Astrocyte (in vitro differentiated cells and primary cell): ENCODE data around the gene ATP11C. TPM values are rescaled to one million over a fixed set of nuclear protein-coding genes. Genes with fewer than 3 reads are reported as not detected.
A peak's percentile ranks its signal among the peaks of the same experiment; 100 is the strongest.

Experiments
- DNase-seq: peaks from one replicate; pipeline ENCODE4 v3.0.0-alpha.2; 2010; ENCODE audit warnings: low read depth
- FAIRE-seq: peaks from 2 replicates; lab custom pipeline; 2011; peaks lifted over from hg19 to GRCh38; lab: Jason Lieb, UNC
- H2AFZ ChIP-seq: 2 replicates; pipeline ENCODE4 v1.6.0; 2012; ENCODE audit warnings: low read depth, low read length, inconsistent platforms
- H3K27ac ChIP-seq: 2 replicates; pipeline ENCODE4 v1.5.1; 2011; ENCODE audit warnings: low read depth, low read length, inconsistent platforms
- H3K27me3 ChIP-seq: 2 replicates; pipeline ENCODE4 v1.6.0; 2011; ENCODE audit warnings: low read length, inconsistent platforms; ENCODE audit not compliant: insufficient read depth
- H3K36me3 ChIP-seq: 2 replicates; pipeline ENCODE4 v1.5.1; 2011; ENCODE audit warnings: low read length, inconsistent platforms; ENCODE audit not compliant: insufficient read depth
- H3K4me1 ChIP-seq: 2 replicates; pipeline ENCODE4 v1.5.1; 2011; ENCODE audit warnings: low read length, inconsistent platforms; ENCODE audit not compliant: insufficient read depth
- H3K4me2 ChIP-seq: 2 replicates; pipeline ENCODE4 v1.6.0; 2012; ENCODE audit warnings: low read length, inconsistent platforms
- H3K4me3 ChIP-seq: 2 replicates; pipeline ENCODE4 v1.5.1; 2011; ENCODE audit warnings: low read depth, mild to moderate bottlenecking, low read length, inconsistent platforms; ENCODE audit not compliant: insufficient read depth
- H3K79me2 ChIP-seq: 2 replicates; pipeline ENCODE4 v1.6.0; 2012; ENCODE audit warnings: mild to moderate bottlenecking, low read length, inconsistent platforms; ENCODE audit not compliant: insufficient read depth
- H3K9ac ChIP-seq: 2 replicates; pipeline ENCODE4 v1.6.0; 2012; ENCODE audit warnings: mild to moderate bottlenecking, low read length, inconsistent platforms
- H3K9me3 ChIP-seq: 2 replicates; pipeline ENCODE4 v1.5.1; 2012; ENCODE audit warnings: low read depth, mild to moderate bottlenecking, low read length, inconsistent platforms; ENCODE audit not compliant: insufficient read depth
- H4K20me1 ChIP-seq: 2 replicates; pipeline ENCODE4 v1.6.0; 2012; ENCODE audit warnings: low read length, inconsistent platforms; ENCODE audit not compliant: insufficient read depth
- H3K27ac Mint-ChIP-seq: one replicate; pipeline ENCODE4 v1.8.0; 2021; ENCODE audit warnings: mild to moderate bottlenecking, mixed read lengths; ENCODE audit not compliant: unreplicated experiment
- H3K27me3 Mint-ChIP-seq: one replicate; pipeline ENCODE4 v1.8.0; 2021; ENCODE audit warnings: low read depth, mixed read lengths; ENCODE audit not compliant: unreplicated experiment
- H3K36me3 Mint-ChIP-seq: one replicate; pipeline ENCODE4 v1.8.0; 2021; ENCODE audit warnings: low read depth, mixed read lengths; ENCODE audit not compliant: unreplicated experiment
- H3K4me1 Mint-ChIP-seq: one replicate; pipeline ENCODE4 v1.8.0; 2021; ENCODE audit warnings: low read depth, mixed read lengths; ENCODE audit not compliant: unreplicated experiment
- H3K4me3 Mint-ChIP-seq: one replicate; pipeline ENCODE4 v1.8.0; 2021; ENCODE audit warnings: mild to moderate bottlenecking, moderate library complexity, mixed read lengths; ENCODE audit not compliant: unreplicated experiment
- H3K9me3 Mint-ChIP-seq: one replicate; pipeline ENCODE4 v1.8.0; 2021; ENCODE audit warnings: mild to moderate bottlenecking, mixed read lengths; ENCODE audit not compliant: unreplicated experiment
- EZH2 ChIP-seq: IDR thresholded peaks from 2 replicates; pipeline ENCODE4 v1.6.1; 2012; ENCODE audit warnings: mild to moderate bottlenecking, low read length, inconsistent platforms; ENCODE audit not compliant: insufficient read depth
- total RNA-seq: library from RNA; stranded (reverse); gene quantifications from 2 replicates; pipeline ENCODE4 v1.2.1, GENCODE V29; 2021
- TF ChIP-seq, protein P1 (sequence below): IDR thresholded peaks from 2 replicates; pipeline ENCODE4 v1.5.1; 2011; ENCODE audit warnings: low read depth, mild to moderate bottlenecking, inconsistent platforms, low read length, moderate library complexity; ENCODE audit not compliant: insufficient read depth

Gene ATP11C
- total RNA-seq, 1 donor from 2014 or later: 24.6 TPM

- Histone ChIP-seq H3K27ac (no peak overlapping the region), H3K9me3 (no peaks in the 10 kb centered on the region), H3K36me3 (no peaks in the 10 kb centered on the region), H3K4me1 (no peaks in the 10 kb centered on the region), H3K27me3 (no peaks in the 10 kb centered on the region), H2AFZ (no peak overlapping the region), H3K9ac (no peak overlapping the region), H4K20me1 (peaks cover 21% of the 10 kb centered on the region), H3K4me3 (no peak overlapping the region), H3K4me2 (no peak overlapping the region), H3K79me2 (peaks cover 51% of the 10 kb centered on the region)
- DNase-seq (no peak), FAIRE-seq (no peak)
- H3K36me3 Mint-ChIP-seq: no peaks in the 10 kb centered on the region
- no peak overlapping the region for H3K4me3 Mint-ChIP-seq
- no peaks in the 10 kb centered on the region for H3K9me3 Mint-ChIP-seq
- H3K4me1 Mint-ChIP-seq: no peaks in the 10 kb centered on the region
- TF ChIP-seq, protein P1, sequence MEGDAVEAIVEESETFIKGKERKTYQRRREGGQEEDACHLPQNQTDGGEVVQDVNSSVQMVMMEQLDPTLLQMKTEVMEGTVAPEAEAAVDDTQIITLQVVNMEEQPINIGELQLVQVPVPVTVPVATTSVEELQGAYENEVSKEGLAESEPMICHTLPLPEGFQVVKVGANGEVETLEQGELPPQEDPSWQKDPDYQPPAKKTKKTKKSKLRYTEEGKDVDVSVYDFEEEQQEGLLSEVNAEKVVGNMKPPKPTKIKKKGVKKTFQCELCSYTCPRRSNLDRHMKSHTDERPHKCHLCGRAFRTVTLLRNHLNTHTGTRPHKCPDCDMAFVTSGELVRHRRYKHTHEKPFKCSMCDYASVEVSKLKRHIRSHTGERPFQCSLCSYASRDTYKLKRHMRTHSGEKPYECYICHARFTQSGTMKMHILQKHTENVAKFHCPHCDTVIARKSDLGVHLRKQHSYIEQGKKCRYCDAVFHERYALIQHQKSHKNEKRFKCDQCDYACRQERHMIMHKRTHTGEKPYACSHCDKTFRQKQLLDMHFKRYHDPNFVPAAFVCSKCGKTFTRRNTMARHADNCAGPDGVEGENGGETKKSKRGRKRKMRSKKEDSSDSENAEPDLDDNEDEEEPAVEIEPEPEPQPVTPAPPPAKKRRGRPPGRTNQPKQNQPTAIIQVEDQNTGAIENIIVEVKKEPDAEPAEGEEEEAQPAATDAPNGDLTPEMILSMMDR: no peak
- TF ChIP-seq EZH2: no peak
- H3K27me3 Mint-ChIP-seq: no peaks in the 10 kb centered on the region
- no peak overlapping the region for H3K27ac Mint-ChIP-seq
These were observed 12.5 kb downstream of the ATP11C start for GRCh38 chrX:139920316-139920715.

DNA sequence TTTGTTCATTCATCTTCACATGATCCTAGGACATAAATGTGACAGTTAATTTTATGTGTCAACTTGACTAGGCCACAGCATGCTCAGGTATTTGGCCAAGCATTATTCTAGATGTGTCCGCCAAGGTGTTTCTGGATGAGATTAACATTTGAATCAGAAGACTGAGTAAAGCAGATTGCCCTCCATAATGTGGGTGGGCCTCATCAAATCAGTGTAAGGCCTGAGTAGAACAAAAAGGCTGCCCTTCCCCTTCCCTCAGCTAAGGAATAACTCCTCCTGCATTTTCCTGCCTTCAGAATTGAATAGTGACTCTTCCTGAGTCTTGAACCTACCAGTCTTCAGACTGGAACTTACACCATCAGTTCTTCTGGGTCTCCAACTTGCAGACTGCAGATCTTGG, 18.4 kb downstream of the ATP11C start:
- H4K20me1 ChIP-seq: no peaks in the 10 kb centered on the region
- H3K4me2 ChIP-seq: no peak overlapping the region
- no peaks in the 10 kb centered on the region for H3K4me1 ChIP-seq
- H3K27me3 ChIP-seq: no peaks in the 10 kb centered on the region
- H3K27me3 Mint-ChIP-seq: no peaks in the 10 kb centered on the region
- H3K27ac ChIP-seq: no peak overlapping the region
- no peaks in the 10 kb centered on the region for H3K9me3 Mint-ChIP-seq
- DNase-seq (no peak), FAIRE-seq (no peak)
- peaks cover 41% of the 10 kb centered on the region for H3K79me2 ChIP-seq
- H3K9me3 ChIP-seq: no peaks in the 10 kb centered on the region
- no peak overlapping the region for H3K4me3 ChIP-seq
- no peak overlapping the region for H3K27ac Mint-ChIP-seq
- peaks cover 5% of the 10 kb centered on the region for H3K4me1 Mint-ChIP-seq
- no peak overlapping the region for H3K9ac ChIP-seq
- no peak overlapping the region for H2AFZ ChIP-seq
- H3K4me3 Mint-ChIP-seq: no peak overlapping the region
- H3K36me3 ChIP-seq: no peaks in the 10 kb centered on the region
- H3K36me3 Mint-ChIP-seq: no peaks in the 10 kb centered on the region
- no peak for TF ChIP-seq EZH2
- TF ChIP-seq, protein P1: no peak

- TF ChIP-seq, protein P1: no peak
- no peak for TF ChIP-seq EZH2
- no peaks in the 10 kb centered on the region for H3K9me3 ChIP-seq
- DNase-seq: no peak
- H3K4me1 ChIP-seq: no peaks in the 10 kb centered on the region
- H3K4me3 ChIP-seq: no peak overlapping the region
- H3K36me3 ChIP-seq: no peaks in the 10 kb centered on the region
- no peak overlapping the region for H3K4me3 Mint-ChIP-seq
- H3K4me2 ChIP-seq: no peak overlapping the region
- H3K36me3 Mint-ChIP-seq: no peaks in the 10 kb centered on the region
- H3K9me3 Mint-ChIP-seq: no peaks in the 10 kb centered on the region
- no peak overlapping the region for H3K9ac ChIP-seq
- H4K20me1 ChIP-seq: peaks cover 15% of the 10 kb centered on the region
- no peak overlapping the region for H2AFZ ChIP-seq
- H3K79me2 ChIP-seq: peaks cover 46% of the 10 kb centered on the region
- peak; percentile 72 for FAIRE-seq
- no peaks in the 10 kb centered on the region for H3K27me3 ChIP-seq
- H3K4me1 Mint-ChIP-seq: peaks cover 15% of the 10 kb centered on the region
- no peak overlapping the region for H3K27ac ChIP-seq
- H3K27ac Mint-ChIP-seq: no peak overlapping the region
- H3K27me3 Mint-ChIP-seq: no peaks in the 10 kb centered on the region
These were observed 23.1 kb downstream of the ATP11C start for GRCh38 chrX:139909712-139910111.
